Measurements from ENCODE around the gene ATP5ME.
"Not testable (repeated sequence)": the region's sequence is repeated elsewhere in the genome, so short reads cannot be mapped to it uniquely, and the experiment has no call there.

The ATP5ME gene

DNA sequence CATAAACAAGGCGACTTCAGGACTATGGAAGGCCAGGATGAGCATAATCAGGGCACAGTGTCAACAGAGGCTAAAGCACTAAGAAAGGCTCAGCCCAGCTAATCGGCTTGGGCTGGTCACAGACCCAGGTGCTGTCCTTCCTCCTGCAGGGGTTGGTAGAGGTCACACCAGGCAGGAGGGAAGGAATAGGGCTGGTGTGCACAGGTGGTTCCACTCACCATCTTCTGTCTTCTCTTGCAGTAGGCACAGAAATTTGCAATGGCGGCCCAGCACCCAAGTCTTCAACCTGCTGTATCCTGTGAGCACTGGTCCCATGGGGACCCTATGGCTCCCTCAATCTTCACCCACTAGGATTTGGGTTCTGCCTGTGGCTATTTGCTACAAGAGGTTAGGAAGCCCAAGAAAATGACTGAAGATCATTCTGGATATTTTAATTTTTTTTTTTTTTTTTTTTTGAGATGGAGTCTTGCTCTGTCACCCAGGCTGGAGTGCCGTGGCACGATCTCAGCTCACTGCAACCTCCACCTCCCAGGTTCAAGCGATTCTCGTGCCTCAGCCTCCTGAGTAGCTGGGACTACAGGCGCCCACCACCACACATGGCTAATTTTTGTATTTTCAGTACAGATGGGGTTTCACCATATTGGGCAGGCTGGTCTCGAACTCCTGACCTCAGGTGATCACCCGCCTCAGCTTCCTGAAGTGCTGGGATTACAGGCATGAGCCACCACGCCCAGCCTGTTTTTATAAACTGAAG lies 4.1 kb downstream of the ATP5ME start:
- not testable (repeated sequence) for DNase-seq (ENCODE audit: low read depth in 3 of 3)

GRCh38 chr4:668219-668618 lies 5.9 kb downstream of the ATP5ME start:
- not testable (repeated sequence) for DNase-seq (ENCODE audit: low read depth in 3 of 3)

- DNase-seq (ENCODE audit: low read depth in 3 of 3) = no peak
Observed at GRCh38 chr4:667545-667925, 6.5 kb downstream of the ATP5ME start.

- no peak for DNase-seq (ENCODE audit: low read depth in 3 of 3)
Observed at GRCh38 chr4:666822-667544, 7.1 kb downstream of the ATP5ME start.

DNA sequence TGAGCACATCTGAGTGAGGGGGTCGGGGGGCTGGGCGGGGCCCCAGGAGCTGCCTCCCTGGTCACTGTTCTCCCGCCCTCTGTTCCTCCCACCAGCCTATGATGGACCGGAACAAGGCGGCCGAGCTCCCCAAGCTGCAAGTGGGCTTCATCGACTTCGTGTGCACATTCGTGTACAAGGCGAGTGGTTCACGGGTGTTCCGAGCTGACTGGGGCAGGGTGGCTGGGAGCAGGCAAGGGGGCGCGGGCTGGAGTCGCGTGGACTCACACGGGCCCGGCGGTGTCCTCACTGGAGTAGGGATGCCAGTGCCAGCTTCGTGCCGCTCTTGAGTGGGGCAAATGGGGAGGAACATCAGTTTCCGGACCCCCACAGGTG lies 7.7 kb downstream of the ATP5ME start:
- no peak for DNase-seq (ENCODE audit: low read depth in 3 of 3)

GRCh38 chr4:665751-666435 lies 8.2 kb downstream of the ATP5ME start:
- DNase-seq (ENCODE audit: low read depth in 3 of 3) = no peak

GRCh38 chr4:665381-665750 lies 8.7 kb downstream of the ATP5ME start:
- DNase-seq (ENCODE audit: low read depth in 3 of 3) = no peak

- no peak for DNase-seq (ENCODE audit: low read depth in 3 of 3)
Observed at GRCh38 chr4:664713-665231, 9.3 kb downstream of the ATP5ME start.

DNA sequence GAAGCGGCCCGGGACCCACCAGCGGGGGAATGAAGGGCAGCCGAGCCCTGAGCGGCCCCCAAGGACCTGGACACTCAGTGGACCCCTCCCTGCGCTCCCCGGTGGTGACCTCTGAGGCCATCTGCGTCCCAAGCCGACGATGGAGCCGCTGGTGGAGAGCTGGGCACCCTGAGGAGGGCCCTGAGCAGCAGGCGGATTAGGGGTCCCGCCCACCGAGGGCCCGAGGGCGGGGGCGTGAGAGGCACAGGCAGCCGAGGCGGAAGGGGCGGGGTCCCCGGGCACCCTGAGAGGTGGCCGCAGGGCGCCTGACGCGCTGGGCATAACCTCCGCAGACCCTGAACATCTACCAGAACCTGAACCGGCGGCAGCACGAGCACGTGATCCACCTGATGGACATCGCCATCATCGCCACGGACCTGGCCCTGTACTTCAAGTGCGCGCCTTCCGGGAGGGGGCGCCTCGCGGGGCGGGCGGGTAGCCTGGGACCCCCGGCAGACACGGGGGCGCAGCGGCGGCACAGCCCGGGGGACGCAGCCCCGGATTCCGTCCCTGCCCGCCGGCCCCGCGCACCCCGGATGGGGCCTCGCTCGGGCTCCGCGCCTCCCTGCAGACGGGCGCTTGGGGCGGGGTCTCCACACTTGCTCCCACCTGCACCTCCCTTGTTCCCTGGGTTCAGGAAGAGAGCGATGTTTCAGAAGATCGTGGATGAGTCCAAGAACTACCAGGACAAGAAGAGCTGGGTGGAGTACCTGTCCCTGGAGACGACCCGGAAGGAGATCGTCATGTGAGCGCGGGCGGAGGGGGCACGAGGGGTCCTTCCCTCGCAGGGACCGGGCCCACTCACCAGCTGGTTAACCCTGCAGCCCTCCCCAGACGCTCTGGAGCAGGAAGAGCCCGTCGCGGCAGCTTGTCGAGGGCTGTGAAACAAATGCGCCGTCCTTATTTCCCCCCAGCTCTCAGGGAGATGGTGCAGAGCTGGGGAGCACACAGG lies 10.3 kb downstream of the ATP5ME start:
- DNase-seq (ENCODE audit: low read depth in 3 of 3) = peak in 2 of 3 donors; percentile 55 to 75

DNA sequence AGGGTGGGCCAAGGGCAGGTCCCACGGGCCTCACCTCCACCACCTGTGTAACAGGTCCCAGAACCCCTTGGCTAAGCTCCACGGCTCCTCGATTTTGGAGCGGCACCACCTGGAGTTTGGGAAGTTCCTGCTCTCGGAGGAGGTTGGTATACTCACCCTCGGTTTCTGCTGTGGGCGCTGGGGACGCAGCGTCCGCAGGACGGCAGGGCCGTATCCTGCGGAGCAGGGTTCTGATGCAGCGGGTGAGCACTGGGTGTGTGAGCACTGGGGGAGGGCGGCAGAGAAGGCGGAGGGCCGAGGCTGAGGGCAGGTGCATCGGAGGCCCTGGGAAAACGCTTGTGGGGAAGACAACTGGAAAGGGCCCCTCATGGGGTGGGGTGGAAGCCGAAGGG lies 11.0 kb downstream of the ATP5ME start:
- no peak for DNase-seq (ENCODE audit: low read depth in 3 of 3)

- DNase-seq (ENCODE audit: low read depth in 3 of 3) = no peak
Observed at GRCh38 chr4:661881-662761, 12.0 kb downstream of the ATP5ME start.

DNA sequence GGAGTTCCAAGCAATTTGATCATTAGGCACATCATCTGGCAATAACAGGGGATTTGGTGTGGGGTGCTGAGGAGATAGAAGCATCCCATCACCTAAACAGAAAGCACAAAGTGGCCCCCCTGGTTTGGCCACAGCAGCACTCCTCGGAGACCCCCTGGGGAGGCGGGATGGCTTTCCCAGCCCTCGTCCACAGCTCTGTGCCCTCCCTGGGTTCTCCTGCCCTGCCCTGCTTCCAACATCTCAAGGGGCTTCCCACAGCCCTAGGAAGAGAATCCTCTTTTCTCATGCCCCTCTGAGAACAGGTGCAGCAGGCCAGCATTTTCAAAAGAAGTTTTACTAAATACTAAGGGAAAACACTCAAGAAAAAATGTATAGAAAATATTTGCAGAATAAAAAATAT lies 12.8 kb downstream of the ATP5ME start:
- no peak for DNase-seq (ENCODE audit: low read depth in 3 of 3)

DNA sequence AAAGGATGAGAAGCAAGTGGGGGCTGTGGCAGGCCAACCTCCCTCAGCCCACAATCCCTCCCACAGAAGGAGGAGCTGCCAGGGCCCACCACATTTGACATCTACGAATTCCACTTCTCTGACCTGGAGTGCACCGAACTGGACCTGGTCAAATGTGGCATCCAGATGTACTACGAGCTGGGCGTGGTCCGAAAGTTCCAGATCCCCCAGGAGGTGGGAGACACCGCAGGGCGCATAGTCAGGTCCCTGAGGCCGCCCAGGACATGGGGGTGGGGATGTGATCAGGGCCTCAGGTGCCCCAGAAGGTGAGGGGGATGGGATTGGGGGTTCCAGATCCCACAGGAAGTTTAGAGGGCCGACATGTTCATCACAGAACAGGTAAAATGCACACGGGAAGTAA lies 13.7 kb downstream of the ATP5ME start:
- DNase-seq (ENCODE audit: low read depth in 3 of 3) = no peak

DNA sequence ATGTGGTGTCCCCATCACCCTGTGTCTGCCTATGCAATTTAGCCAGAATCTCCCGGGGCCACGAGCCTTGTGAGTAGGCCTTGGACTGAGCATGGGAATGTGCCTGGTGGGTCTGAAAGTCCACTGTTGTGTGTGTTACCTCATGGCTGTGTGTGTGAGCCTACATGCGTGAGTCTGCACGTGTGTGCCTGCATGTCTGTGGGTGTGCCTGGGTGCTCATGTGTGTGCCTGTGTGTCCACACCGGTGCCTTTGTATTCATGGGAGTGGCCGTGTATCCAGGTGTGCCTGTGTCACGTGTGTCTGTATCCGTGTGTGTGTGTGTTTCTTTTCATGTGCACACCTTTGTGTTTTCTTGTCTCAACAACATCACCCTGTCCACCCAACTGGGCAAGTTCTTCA lies 14.2 kb downstream of the ATP5ME start:
- no peak for DNase-seq (ENCODE audit: low read depth in 3 of 3)

DNA sequence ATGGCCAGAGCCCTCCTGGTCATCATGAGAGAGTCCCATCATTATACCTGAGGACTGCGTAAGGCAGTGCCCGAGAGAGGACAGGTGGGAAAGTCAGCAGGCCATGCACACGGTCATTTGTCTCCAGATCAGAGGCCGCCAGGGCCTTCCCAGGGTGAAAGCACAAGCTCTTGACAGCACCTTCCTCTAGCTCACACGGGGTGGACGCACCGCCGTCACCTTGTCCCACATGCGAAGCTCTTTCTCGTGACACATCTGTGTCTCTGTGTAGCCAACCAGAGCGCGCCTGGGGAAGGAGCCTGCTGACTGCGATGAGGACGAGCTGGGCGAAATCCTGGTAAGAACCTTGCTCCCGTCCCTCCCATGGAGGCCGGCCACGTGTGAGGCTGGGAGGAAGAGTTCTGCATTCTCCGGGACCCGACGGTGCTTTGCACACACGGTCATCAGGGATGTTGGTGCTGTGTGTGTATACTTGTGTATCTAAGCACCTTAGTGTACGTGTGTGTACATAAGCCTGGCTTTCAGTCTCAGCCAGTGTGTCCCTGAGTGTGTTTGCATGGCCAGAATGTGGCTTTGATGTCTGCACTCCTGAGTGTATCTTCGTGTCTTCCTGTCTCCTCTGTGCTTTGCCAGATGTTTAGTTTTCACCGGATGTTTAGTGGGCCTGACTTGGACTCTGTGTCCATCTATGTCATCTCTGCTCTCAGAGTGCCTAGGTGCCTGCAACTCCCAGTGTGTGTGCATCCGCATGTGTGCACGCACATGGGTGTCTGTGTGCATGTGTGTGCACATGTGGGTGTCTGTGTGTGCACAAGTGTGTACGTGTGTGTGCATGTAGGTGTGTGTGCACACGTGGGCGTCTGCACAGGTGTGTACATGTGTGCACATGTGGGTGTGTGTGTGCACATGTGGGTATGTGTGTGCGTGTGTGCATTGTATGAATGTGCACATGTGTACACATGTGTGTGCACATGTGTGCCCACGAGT lies 15.1 kb downstream of the ATP5ME start:
- DNase-seq (ENCODE audit: low read depth in 3 of 3) = no peak

DNA sequence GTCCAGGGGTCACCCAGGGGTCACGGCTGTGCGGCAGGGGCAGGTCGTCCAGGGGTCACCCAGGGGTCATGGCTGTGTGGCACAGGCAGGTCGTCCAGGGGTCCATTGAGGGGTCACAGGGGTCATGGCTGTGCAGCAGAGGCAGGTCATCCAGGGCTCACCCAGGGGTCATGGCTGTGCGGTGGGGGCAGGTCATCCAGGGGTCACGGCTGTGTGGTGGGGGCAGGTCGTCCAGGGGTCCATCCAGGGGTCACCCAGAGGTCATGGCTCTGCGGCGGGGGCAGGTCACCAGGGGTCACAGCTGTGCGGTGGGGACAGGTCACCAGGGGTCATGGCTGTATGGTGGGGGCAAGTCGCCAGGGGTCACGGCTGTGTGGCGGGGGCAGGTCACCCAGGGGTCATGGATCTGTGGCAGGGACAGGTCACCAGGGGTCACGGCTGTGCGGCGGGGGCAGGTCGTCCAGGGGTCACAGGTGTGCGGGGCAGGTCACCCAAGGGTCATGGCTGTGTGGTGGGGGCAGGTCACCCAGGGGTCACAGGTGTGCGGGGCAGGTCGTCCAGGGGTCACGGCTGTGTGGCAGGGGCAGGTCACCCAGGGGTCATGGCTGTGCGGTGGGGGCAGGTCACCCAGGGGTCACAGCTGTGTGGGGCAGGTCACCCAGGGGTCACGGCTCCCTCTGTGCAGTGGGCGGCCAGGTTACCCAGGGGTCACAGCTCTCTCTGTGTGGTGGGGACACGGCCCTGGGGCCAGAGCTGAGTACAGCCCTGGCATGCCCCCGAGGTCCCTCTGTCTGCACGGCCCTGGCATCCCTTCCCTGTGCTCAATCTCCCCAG lies 16.0 kb downstream of the ATP5ME start:
- DNase-seq (ENCODE audit: low read depth in 3 of 3) = no peak

DNA sequence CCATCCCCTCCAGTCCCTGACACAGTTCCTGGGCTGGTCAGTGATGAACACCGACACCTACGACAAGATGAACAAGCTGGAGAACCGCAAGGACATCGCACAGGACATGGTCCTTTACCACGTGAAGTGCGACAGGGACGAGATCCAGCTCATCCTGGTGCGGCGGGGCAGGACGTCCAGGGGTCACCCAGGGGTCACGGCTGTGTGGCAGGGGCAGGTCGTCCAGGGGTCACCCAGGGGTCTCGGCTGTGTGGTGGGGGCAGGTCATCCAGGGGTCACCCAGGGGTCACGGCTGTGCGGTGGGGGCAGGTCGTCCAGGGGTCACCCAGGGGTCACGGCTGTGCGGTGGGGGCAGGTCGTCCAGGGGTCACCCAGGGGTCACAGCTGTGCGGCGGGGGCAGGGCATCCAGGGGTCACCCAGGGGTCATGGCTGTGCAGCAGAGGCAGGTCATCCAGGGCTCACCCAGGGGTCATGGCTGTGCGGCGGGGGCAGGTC lies 16.7 kb downstream of the ATP5ME start:
- DNase-seq (ENCODE audit: low read depth in 3 of 3) = no peak
